Measurements from ENCODE around the gene UTF1. TPM values are rescaled to one million over a fixed set of nuclear protein-coding genes. Genes with fewer than 3 reads are reported as not detected.
A peak's percentile ranks its signal among the peaks of the same experiment; 100 is the strongest.

Gene UTF1
- total and polyA plus RNA-seq, 2 donors from 2014 or later = not detected

- DNase-seq (peak in 1 of 5 donors; percentile 71), FAIRE-seq (no peak)
- Histone ChIP-seq H3K4me3 (ENCODE audit: low read length in 3 of 3) (no peak overlapping the region), H3K4me1 (ENCODE audit: control insufficient read depth in 2 of 3, insufficient read depth in 2 of 3, low read depth in 1 of 3, low read length in 3 of 3) (no peaks in the 10 kb centered on the region), H3K27me3 (ENCODE audit: control insufficient read depth, insufficient read depth, low read length) (no peaks in the 10 kb centered on the region), H3K9ac (ENCODE audit: low read length in 3 of 3) (no peak overlapping the region), H3K27ac (ENCODE audit: low read depth in 2 of 2, low read length in 2 of 2) (no peak overlapping the region), H3K9me3 (ENCODE audit: control insufficient read depth in 2 of 3, insufficient read depth in 1 of 3, low read length in 3 of 3) (no peaks in the 10 kb centered on the region), H3K36me3 (ENCODE audit: control insufficient read depth in 2 of 3, insufficient read depth in 3 of 3, low read length in 3 of 3) (no peaks in the 10 kb centered on the region)
- no peak for TF ChIP-seq CTCF (IDR thresholded peaks at IDR 0.05; ENCODE audit: borderline replicate concordance, extremely low read depth, insufficient read depth)
- intact Hi-C loops (cut with DNase I) = no loop called here
Observed at GRCh38 chr10:133271521-133272300, 41.7 kb downstream of the UTF1 start.

- no peak for TF ChIP-seq CTCF (IDR thresholded peaks at IDR 0.05; ENCODE audit: borderline replicate concordance, extremely low read depth, insufficient read depth)
- peak in 1 of 5 donors; percentile 70 for DNase-seq
- no peaks in the 10 kb centered on the region for H3K4me1 ChIP-seq (ENCODE audit: control insufficient read depth in 2 of 3, insufficient read depth in 2 of 3, low read depth in 1 of 3, low read length in 3 of 3)
- H3K9ac ChIP-seq (ENCODE audit: low read length in 3 of 3) = no peak overlapping the region
- intact Hi-C loops (cut with DNase I) = no loop called here
- no peaks in the 10 kb centered on the region for H3K36me3 ChIP-seq (ENCODE audit: control insufficient read depth in 2 of 3, insufficient read depth in 3 of 3, low read length in 3 of 3)
- no peaks in the 10 kb centered on the region for H3K27me3 ChIP-seq (ENCODE audit: control insufficient read depth, insufficient read depth, low read length)
- H3K9me3 ChIP-seq (ENCODE audit: control insufficient read depth in 2 of 3, insufficient read depth in 1 of 3, low read length in 3 of 3) = no peaks in the 10 kb centered on the region
- no peak for FAIRE-seq
- no peak overlapping the region for H3K4me3 ChIP-seq (ENCODE audit: low read length in 3 of 3)
- no peak overlapping the region for H3K27ac ChIP-seq (ENCODE audit: low read depth in 2 of 2, low read length in 2 of 2)
Observed at GRCh38 chr10:133272301-133272963, 42.4 kb downstream of the UTF1 start.

- no peak for FAIRE-seq
- intact Hi-C loops (cut with DNase I) = no loop called here
- H3K9ac ChIP-seq (ENCODE audit: low read length in 3 of 3) = no peak overlapping the region
- H3K36me3 ChIP-seq (ENCODE audit: control insufficient read depth in 2 of 3, insufficient read depth in 3 of 3, low read length in 3 of 3) = no peaks in the 10 kb centered on the region
- peak in 1 of 5 donors; percentile 70 for DNase-seq
- TF ChIP-seq CTCF (IDR thresholded peaks at IDR 0.05; ENCODE audit: borderline replicate concordance, extremely low read depth, insufficient read depth) = no peak
- H3K9me3 ChIP-seq (ENCODE audit: control insufficient read depth in 2 of 3, insufficient read depth in 1 of 3, low read length in 3 of 3) = no peaks in the 10 kb centered on the region
- no peak overlapping the region for H3K27ac ChIP-seq (ENCODE audit: low read depth in 2 of 2, low read length in 2 of 2)
- no peak overlapping the region for H3K4me3 ChIP-seq (ENCODE audit: low read length in 3 of 3)
- H3K4me1 ChIP-seq (ENCODE audit: control insufficient read depth in 2 of 3, insufficient read depth in 2 of 3, low read depth in 1 of 3, low read length in 3 of 3) = no peaks in the 10 kb centered on the region
- H3K27me3 ChIP-seq (ENCODE audit: control insufficient read depth, insufficient read depth, low read length) = no peaks in the 10 kb centered on the region
Observed at GRCh38 chr10:133272964-133273420, 43.0 kb downstream of the UTF1 start.

All from kidney (tissue), 14 donors.